Stimulated activated CD8-positive, alpha-beta memory T cell treated with anti-CD3 and anti-CD28 coated beads, Interleukin-12 subunit alpha, Interleukin-12 subunit beta, amount 100 ng/mL, for 1 hour (primary cell): Measurements from ENCODE around the gene PDZD7.
A peak's percentile ranks its signal among the peaks of the same experiment; 100 is the strongest.

Experiments used
- DNase-seq: peaks from one replicate; pipeline ENCODE4 v3.0.0-alpha.2; 2020; ENCODE audit warnings: low read depth

Gene PDZD7

DNA sequence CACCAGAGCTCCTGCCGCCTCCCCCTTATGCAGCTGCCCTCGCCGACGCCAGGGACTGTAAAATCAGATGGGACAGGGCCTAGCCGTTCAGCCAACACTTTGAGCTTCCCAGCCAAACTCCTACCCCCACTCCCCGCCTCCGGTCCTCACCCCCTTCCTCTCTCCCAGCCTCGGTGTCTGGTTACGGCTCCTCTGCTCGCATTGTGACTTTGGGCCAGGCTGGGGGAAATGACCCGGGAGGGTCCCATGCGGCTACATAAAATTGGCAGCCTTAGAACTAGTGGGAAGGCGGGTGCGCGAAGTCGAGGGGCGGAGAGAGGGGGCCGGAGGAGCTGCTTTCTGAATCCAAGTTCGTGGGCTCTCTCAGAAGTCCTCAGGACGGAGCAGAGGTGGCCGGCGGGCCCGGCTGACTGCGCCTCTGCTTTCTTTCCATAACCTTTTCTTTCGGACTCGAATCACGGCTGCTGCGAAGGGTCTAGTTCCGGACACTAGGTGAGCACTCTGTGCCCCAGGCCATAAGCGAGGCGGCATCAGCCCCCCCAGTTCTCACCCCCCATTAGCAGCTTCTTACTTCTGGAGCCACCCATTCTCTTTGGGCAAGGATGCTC, 30.8 kb upstream of the PDZD7 start, which contains the start of gene KAZALD1:
KAZALD1 (plus strand) TSS at position 366 of the 608 bp plus-strand sequence. CDS start 604 bp downstream, outside the sequence.
- DNase-seq: no peak

DNA sequence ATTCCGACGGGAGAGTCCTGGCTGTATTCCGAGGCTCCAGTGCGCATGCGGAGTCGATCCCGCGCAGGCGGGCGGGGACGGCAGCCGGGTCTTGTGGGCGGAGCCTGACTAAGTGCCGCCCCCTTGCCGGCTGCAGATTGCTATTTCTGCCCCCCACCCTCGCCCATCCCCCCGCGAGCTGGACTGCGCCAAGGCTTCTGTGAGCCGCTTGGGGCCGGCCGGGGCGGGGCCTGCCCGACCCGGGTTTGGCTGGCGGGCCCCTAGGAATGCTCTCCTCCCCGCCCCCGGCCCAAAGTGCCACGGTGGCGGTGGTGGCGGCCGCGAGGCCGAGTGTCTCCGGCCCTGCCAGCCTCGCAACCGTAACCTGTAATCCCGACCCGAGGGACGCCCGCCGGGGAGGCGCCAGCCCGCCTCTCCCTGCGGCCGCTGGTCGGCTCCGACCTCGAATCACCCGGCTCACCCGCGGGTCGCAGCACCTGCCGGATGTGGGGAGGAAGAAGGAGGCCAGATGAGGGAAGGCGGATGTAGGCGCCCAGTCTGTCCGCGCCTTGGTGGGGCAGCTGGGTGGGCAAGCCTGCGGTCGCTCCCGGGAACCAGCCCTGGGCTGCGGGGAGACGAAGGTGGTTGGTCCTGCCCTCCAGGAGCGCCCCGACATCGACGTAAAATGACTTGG, 30.2 kb upstream of the PDZD7 start:
- DNase-seq: peak; percentile 80

DNA sequence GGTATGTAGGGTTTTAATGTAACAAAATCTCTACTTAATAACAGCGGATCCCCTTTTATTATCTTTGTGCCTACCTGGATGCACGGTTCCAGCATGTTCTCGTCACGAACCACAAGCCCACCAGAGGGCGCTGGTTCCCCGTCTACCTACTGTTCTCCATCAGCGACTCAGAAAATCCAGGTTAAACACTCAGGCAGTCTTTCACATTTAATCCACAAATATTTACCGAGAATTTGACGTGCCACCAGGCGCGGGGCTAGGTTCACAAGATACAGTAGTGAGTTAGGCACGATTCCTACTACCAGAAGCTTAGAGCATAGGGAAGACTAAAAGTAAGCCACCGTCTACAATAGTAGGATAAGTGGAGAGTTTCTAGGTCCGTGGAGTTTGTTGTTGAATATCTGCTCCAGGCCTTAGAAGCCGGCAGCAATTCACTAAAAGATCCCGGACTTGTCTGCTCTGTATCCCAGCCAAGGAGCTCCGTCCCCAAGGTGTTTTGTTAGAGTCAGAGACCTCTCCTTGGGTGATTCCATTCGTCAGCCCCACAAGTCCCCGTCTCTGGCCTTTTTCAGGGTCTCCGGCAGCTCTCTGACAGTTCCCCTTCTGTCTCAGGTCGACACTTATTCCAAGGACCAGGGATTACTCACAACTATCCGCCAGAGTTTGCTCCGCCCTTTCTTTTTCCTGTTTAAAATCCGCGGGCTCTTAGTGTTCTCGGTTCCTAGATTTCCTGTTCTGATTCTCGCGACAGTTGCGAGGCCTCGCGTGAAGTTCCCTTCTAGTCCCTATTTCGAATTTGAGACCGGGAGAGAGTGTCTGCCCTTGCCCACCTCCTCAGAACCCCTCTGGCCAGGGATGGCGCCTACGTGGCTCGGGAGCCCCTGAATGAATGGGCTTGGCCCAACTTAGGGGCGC, 29.4 kb upstream of the PDZD7 start:
- DNase-seq: peak; percentile 83

DNA sequence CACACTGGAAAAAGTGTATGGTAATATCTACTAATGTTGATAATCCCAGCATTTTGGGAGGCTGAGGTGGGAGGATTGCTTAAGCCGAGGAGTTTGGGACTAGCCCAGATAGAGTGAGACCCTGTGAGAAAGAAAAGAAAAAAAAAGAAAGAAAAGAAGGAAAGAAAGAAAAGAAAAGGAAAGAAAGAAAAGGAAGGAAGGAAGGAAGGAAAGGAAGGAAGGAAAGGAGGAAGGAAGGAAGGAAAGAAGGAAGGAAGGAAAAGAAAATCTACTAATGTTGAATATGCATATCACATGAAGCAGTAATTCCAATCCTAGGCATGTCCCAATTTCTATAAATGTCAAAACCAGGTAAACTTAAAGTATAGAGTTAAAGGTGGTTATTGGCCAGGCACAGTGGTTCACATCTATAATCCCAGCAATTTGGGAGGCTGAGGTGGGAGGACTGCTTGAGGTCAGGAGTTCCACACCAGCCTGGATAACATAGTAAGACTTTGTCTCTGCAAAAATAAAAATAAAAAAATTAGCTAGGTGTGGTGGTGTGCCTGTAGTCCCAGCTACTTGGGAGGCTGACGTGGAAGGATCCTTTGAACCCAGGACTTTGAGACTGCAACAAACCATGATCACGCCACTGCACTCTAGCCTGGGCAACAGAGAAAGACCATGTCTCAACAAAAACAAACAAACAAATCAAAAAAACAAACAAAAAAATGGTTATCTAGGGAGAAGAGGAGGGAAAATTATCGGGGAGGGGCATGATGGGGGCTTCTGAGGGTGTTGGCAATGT, 25.6 kb upstream of the PDZD7 start:
- no peak for DNase-seq

DNA sequence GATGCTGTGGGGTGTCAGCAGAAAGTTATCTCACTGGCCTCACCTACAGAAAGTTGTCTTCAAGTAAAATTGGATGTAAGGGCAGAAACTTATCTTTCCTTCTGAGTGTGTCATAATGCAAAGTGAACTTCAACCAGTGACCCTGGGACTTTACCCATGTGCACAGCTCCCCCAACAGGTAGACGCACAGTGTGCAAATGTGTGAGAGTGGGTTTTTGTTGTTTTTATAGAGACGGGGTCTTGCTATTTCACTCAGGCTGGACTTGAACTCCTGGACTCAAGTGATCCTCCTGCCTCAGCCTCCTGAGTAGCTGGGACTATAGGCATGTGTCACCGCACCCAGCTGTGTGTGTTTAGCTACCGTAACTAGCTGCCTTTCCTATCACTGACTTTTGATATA, 24.5 kb upstream of the PDZD7 start:
- DNase-seq: no peak

DNA sequence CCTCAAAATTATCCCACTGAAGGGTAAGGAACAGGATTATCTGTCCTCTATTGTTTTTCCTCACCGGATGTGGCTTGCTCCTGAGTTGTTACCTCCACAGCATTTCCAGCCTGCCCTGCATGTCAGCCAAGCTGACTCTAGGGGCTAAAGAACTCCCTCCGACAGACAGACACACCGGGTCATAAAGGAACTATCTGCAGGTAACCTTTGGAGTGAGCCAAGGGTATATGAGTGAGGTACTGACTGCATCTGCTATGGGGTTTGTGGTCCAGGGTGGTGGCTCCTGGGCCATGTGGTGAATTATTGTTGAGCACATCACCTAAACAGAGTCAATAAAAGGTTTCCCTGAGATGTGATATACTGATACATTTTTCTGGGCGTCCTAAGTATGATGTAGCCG, 23.9 kb upstream of the PDZD7 start:
- no peak for DNase-seq

DNA sequence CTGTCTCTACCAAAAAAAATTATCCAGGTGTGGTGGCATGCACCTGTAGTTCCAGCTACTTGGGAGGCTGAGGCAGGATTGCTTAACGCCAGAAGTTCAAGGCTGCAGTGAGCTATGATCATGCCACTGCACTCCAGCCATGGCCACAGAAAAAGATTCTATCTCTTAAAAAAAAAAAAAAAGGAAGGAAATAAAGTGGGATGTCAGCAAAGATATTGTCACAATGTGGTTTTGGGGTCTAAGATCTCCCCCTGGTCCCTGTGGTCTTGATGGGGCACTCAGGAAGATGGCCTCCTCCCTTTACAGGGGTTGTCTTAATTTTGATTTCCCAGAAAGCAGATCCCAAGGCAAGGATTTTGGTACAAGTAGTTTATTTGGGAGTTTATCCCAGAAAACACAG, 23.4 kb upstream of the PDZD7 start:
- DNase-seq: no peak

DNA sequence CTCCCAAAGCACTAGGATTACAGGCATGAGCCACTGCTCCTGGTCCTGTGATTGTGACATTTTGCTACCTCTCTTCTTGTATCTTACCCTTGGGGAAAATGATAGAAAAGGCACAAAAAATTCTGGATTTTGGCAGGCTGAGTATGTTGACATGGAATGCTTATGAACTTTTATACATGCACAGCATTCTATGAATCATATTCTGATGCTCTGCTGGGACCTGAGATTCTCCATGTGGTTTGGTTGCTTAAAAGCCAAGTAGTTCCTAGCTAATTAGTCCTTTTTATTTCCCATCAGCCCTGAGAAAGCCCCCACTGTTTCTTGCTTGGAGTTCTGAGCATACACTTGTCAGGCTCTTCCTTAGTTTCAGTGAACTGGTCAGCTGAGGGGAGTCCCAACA, 22.6 kb upstream of the PDZD7 start:
- no peak for DNase-seq

DNA sequence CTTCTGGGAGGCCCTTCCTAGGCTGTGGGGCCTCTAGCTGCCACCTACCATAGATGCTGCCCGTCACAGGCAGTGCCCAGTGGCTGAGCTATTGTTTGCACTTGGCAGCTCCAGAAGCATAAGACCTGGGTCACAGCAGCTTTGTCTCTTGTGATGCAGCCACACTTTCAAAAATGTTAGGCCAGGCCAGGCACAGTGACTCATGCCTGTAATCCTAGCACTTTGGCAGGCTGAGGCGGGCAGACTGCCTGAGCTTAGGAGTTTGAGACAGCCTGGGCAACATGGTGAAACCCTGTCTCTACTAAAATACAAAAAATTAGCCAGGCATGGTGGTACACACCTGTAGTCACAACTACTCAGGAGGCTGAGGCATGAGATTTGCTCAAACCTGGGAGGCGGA, 21.4 kb upstream of the PDZD7 start:
- DNase-seq: no peak

DNA sequence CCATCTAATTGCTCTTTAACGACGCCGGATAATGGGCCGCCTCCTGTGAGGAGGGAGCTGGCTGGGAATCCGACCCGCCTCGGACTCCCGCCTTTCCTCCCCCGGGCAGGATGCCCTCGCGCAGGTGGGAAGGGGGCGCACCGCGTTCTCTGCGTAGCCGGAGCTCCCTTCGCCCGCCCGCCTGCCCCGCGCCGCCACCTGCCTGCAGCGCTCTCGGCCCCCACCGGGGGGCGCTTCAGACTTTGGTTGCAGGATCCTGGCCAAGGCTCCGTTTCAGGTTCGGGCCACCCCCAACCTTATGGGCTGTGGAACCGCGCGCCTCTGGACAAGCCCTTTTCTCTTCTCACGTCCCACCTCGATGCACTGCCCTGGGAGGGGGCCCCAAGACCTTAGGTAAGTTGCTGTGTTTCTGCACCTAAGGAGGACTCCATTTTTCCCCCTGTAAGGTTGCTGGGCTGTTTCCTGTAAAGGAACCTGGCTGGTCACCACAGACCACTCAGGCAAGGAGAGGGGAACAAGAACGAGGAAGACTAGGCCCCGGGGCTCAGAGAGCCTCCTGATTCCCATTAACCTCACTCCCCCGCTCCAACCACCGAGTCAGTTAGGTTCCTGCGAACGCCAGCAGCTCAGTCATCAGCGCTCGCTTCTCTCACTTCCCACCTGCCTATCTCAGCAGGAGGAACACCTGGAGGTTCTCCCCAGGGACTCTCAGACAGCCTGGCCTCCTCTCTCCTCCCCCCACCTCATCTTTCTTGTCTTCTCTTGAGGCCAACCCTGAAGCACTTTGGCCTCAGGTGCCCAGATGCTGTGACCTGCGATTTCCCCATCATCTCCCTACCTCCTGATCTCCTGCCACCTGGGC, 19.5 kb upstream of the PDZD7 start:
- DNase-seq: no peak

DNA sequence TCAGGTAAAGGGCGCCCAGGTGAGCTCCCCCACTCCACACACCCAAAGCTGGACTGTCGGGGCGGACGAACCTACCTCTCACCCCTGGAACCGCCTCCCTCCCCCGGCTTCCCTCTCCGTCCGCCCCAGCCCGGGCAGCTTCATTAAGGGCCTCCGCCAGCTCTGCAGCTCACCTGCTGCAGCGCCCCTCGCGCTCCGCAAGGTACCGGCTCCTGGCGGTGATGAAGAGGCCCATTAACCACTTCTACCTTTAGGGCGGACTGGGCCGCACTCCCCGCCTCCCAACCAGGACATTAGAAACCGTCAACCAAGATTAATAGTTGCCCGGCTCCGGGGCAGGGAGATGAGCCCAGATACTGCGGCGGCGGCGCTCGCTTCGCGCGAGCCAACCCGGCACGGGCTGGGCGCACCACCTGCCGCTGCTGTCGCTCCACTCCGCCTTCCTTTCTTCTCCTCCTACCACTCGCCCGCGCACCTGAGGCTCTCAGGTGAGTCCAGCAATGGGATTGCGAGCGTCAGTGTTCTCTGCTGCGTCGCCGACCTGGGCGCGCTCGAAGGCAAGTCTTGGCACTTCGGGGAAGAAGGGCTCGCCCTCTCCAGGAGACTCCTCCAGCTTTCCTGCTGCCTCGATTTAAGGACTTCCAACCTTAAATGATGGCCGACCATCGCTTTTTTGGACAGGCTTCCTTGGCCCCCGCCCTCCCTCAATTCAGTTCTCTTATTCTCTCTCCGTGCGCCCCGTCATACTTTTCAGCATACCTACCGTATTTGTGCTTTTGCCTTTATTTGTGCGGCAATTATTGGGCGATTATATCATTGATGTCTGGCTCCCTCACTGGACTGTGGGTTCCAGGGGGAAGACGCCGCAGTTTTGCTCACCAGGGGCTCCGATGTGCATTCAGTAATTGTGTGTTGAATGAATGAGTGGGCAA, 17.3 kb upstream of the PDZD7 start:
- DNase-seq: no peak

DNA sequence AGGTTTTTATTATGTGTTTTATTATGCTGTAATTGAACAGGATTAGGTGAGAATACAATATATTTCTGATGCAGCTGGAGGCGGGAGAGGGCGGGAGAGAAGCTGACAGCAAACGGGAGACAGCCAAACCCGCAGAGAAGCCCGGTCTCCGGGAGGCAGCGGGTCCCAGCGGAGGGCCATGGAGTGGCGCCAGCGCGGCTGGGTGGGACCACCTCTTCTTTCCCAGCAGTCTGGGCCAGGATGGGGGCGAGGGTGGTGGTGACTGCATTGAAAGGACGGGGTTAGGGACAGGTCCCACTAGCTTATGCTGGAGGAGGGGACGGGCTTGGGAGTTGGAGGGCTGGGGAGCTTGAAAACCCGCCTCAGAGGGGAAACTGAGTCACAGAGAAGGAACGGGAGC, 16.3 kb upstream of the PDZD7 start:
- DNase-seq: no peak

DNA sequence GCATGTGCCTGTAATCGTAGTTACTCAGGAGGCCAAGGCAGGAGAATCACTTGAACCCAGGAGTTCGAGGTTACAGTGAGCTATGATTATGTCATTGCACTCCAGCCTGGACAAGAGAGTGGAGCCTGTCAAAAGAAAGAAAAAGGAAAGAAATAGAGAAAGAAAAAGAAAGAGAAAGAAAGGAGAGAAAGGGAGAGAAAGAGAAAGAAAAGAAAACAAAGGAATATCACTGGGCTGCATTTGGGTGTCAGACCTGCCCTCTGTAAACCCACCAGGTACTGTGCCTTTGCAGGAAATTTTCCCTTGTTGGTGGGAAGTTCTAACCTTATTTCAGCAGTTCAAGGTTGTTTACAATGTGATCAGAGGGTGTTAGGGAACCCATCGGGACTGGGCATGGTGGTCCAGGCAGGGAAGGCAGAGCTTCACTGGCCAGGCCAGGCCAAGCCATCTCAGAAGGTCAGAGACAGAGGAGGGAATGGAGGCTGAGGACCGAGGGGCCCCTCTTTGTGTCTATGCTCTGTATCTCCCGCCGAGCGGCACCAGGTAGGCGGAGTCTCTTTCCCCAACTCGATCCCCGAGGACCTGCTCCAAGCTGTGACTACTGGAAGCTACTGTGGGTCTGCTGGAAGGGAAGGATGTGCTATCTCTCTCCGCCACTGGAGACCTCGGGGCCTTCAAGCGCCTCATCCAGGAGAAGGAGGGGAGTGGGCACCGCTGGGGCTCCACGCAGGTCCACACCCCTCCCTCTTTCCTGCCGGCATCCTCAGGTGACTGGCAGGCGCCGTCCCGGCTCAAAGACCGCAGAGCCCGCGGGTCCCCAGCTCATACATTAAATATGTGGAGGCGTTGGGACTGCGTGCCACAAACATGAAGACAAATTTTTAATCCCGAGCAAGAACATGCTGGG, 15.7 kb upstream of the PDZD7 start:
- DNase-seq: no peak

DNA sequence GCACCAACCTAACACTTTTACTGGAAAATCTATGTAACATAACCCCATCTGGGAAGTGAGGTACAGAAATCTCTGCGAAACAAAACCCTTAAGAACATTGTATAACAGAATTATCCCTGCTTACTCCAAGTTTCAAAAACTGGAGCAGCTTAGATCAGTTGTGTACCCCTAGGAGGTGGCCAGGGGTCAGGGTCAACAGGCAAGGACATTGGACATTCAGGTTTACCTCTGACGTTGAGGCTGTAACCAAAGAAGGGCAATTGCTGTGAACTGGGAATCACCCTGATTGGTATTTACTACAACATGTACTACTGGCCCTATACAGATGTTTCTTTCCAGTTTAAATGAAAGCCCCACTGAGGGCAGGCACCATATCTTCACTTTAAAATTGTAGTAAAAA, 13.2 kb upstream of the PDZD7 start:
- no peak for DNase-seq

DNA sequence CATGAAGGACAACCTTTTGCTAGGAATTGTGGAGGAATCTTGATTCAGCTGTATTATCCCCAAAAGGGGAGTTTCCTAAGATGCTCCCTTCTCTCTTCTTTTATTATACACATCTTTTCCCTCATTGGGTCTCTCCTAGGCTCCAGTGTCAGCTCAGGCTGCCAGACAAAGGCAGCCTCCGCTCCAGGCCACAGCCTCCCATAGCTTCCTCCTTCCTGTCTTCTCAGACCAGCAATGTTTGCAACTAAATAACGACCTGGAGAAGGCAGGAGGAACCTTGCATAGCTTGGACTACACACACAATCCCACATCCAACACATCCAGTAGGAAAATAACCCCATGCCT, 12.4 kb upstream of the PDZD7 start:
- DNase-seq: no peak

DNA sequence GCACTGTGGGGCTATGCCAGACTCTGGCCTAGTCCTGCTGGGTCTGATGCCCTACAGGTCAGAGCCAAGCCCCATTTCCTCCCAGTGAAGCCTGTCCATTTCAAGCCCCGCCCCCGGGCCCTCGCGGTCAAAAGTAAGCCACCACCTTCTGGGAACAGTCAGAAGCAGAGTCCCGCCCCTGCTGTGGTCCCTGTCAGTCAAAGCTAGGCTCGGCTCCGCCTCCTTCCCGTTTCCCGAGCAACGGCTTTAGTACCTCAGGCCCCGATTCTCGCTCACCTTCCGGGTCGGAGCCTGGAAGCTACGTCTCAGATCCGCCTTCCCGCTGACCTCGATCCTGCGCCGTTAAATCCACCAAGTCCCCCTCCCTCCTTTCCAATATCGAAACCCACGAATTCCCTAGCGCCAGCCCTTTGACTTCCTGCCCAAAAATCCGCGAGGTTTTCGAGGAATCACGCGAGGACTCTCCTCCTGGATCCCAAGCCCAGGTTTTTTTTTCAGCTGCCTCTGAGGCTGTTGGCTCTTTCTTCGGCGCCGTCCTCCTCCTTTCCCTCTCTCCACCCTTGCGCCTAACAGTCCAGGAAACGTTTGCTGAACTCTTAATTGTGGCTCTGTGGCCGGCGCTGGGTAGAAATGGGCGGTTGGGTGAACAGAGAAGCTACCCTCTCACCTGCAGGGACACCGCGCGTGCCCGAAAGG, 11.9 kb upstream of the PDZD7 start:
- peak; percentile 75 for DNase-seq

DNA sequence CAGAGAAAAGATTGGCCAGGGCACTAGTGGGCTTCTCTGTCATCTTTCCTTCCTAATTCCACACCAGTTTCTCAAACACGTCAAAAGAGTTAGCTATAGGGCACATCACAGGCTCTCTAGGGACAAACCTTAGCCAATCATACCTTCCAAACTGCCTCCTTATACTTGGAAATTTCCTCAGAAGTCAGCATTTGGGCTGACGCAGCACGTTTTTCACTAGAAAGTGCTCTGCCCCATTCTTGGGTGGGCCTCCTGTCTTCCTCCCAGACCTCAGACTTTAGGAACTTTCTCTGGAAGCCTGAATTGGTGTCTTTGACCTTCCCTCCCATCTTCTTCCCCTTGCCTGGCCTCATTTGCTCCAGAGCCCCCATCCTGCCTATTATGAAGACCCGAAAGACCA, 11.2 kb upstream of the PDZD7 start:
- no peak for DNase-seq

DNA sequence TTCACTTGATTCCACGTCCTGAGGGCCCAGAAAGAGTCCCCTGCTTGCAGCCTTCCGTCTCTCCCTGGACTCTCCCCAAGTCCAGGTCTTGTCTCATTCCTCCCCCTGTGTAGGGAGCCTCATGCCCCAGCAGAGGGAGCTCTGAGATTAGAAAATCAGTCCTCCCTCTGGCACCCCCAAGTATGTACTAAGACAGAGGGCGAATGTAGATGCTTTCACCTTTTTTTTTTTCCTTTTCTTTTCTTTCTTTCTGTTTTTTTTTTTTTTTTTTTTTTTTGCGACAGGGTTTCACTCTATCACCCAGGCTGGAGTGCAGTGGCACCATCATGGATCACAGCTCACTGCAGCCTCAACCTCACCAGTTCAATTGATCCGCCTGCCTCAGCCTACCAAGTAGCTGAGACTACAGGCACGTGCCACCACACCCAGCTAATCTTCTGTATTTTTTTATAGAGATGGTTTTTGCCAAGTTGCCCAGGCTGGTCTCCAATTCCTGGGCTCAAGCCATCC, 10.4 kb upstream of the PDZD7 start:
- DNase-seq: no peak
